ENCODE results near the gene OGFOD2.

OGFOD2 gene

GRCh38 chr12:123001464-123001863, 26.4 kb downstream of the OGFOD2 start:
- Histone ChIP-seq H2AFZ (ENCODE audit: low read length) (no peak overlapping the region), H3K27ac (ENCODE audit: low read depth, low read length, poor library complexity, severe bottlenecking) (no peak overlapping the region), H3K9me3 (ENCODE audit: low read length) (no peaks in the 10 kb centered on the region), H3K36me3 (ENCODE audit: insufficient read depth, low read length) (peaks cover 77% of the 10 kb centered on the region), H3K4me1 (ENCODE audit: insufficient read depth, low read length, severe bottlenecking) (no peaks in the 10 kb centered on the region), H3F3A (ENCODE audit: insufficient read depth, low read length) (no peaks in the 10 kb centered on the region), H3K4me2 (ENCODE audit: low read length) (no peak overlapping the region), H4K20me1 (ENCODE audit: insufficient read depth, low read length) (no peaks in the 10 kb centered on the region), H3K9me2 (ENCODE audit: low read depth, low read length) (no peaks in the 10 kb centered on the region), H3K4me3 (ENCODE audit: low read depth, low read length, poor library complexity, severe bottlenecking) (no peak overlapping the region), H3K79me2 (ENCODE audit: insufficient read depth, low read length) (no peaks in the 10 kb centered on the region), H3K9ac (ENCODE audit: low read length) (no peak overlapping the region), H3K27me3 (ENCODE audit: insufficient read depth, low read length) (no peaks in the 10 kb centered on the region)
- TF ChIP-seq EZH2 (IDR thresholded peaks at IDR 0.05; ENCODE audit: borderline replicate concordance, low read length), result no peak
- no peak for TF ChIP-seq CTCF (IDR thresholded peaks at IDR 0.05; ENCODE audit: low read length)

GRCh38 chr12:123003257-123003656, 28.2 kb downstream of the OGFOD2 start:
- TF ChIP-seq EZH2 (IDR thresholded peaks at IDR 0.05; ENCODE audit: borderline replicate concordance, low read length), result no peak
- no peak for TF ChIP-seq CTCF (IDR thresholded peaks at IDR 0.05; ENCODE audit: low read length)
- H3K4me3 ChIP-seq (ENCODE audit: low read depth, low read length, poor library complexity, severe bottlenecking), result no peak overlapping the region
- no peak overlapping the region for H3K4me2 ChIP-seq (ENCODE audit: low read length)
- H3K9me3 ChIP-seq (ENCODE audit: low read length), result no peaks in the 10 kb centered on the region
- peaks cover 75% of the 10 kb centered on the region for H3K36me3 ChIP-seq (ENCODE audit: insufficient read depth, low read length)
- H3F3A ChIP-seq (ENCODE audit: insufficient read depth, low read length), result no peaks in the 10 kb centered on the region
- H4K20me1 ChIP-seq (ENCODE audit: insufficient read depth, low read length), result no peaks in the 10 kb centered on the region
- no peaks in the 10 kb centered on the region for H3K9me2 ChIP-seq (ENCODE audit: low read depth, low read length)
- no peak overlapping the region for H3K9ac ChIP-seq (ENCODE audit: low read length)
- H3K4me1 ChIP-seq (ENCODE audit: insufficient read depth, low read length, severe bottlenecking), result no peaks in the 10 kb centered on the region
- H2AFZ ChIP-seq (ENCODE audit: low read length), result no peak overlapping the region
- H3K27ac ChIP-seq (ENCODE audit: low read depth, low read length, poor library complexity, severe bottlenecking), result no peak overlapping the region
- H3K27me3 ChIP-seq (ENCODE audit: insufficient read depth, low read length), result no peaks in the 10 kb centered on the region
- H3K79me2 ChIP-seq (ENCODE audit: insufficient read depth, low read length), result no peaks in the 10 kb centered on the region

- Histone ChIP-seq H3K27me3 (ENCODE audit: insufficient read depth, low read length) (no peaks in the 10 kb centered on the region), H3K27ac (ENCODE audit: low read depth, low read length, poor library complexity, severe bottlenecking) (no peak overlapping the region), H3K9me3 (ENCODE audit: low read length) (no peaks in the 10 kb centered on the region), H3K9ac (ENCODE audit: low read length) (no peak overlapping the region), H3K36me3 (ENCODE audit: insufficient read depth, low read length) (peaks cover 81% of the 10 kb centered on the region), H3K4me1 (ENCODE audit: insufficient read depth, low read length, severe bottlenecking) (no peaks in the 10 kb centered on the region), H3K9me2 (ENCODE audit: low read depth, low read length) (no peaks in the 10 kb centered on the region), H4K20me1 (ENCODE audit: insufficient read depth, low read length) (no peaks in the 10 kb centered on the region), H3K4me2 (ENCODE audit: low read length) (no peak overlapping the region), H3K79me2 (ENCODE audit: insufficient read depth, low read length) (no peaks in the 10 kb centered on the region), H3F3A (ENCODE audit: insufficient read depth, low read length) (no peaks in the 10 kb centered on the region), H3K4me3 (ENCODE audit: low read depth, low read length, poor library complexity, severe bottlenecking) (no peak overlapping the region), H2AFZ (ENCODE audit: low read length) (no peak overlapping the region)
- TF ChIP-seq EZH2 (IDR thresholded peaks at IDR 0.05; ENCODE audit: borderline replicate concordance, low read length) (no peak), CTCF (IDR thresholded peaks at IDR 0.05; ENCODE audit: low read length) (no peak)
Observed at GRCh38 chr12:123004287-123004686, 29.2 kb downstream of the OGFOD2 start.
